Heart right ventricle (tissue), 16 donors: ENCODE results near the gene LMF2. TPM values are rescaled to one million over a fixed set of nuclear protein-coding genes. Genes with fewer than 3 reads are reported as not detected.

ENCODE experiments used
- ATAC-seq, 8 donors: fragments of 200-7000 bp; cut with Tn5 transposase; one replicate each; pipeline ENCODE4 v1.9.1; 2020; ENCODE audit warnings: mild to moderate bottlenecking in 8 of 8, moderate library complexity in 8 of 8, moderate number of reproducible peaks in 1 of 8
- DNase-seq, 2 donors: peaks; one replicate each; pipeline ENCODE4 v3.0.0-alpha.2; 2020
- H3K27ac ChIP-seq, 10 donors: fragments of 200-600 bp; sonication (generic) in 2 of 10; one replicate each; pipeline versions ENCODE4 v1.5.0 to v1.8.0; 2020 to 2022; ENCODE audit warnings: mild to moderate bottlenecking in 3 of 10
- H3K27me3 ChIP-seq, 7 donors: fragments of 200-600 bp; one replicate each; pipeline ENCODE4 v1.8.0; 2021 to 2022; ENCODE audit warnings: mild to moderate bottlenecking in 2 of 7
- H3K36me3 ChIP-seq, 9 donors: fragments of 200-600 bp; sonication (generic) in 1 of 9; one replicate each; pipeline versions ENCODE4 v1.5.0 to v1.8.0; 2020 to 2022; ENCODE audit warnings: mild to moderate bottlenecking in 2 of 9
- H3K4me1 ChIP-seq, 9 donors: fragments of 200-600 bp; sonication (generic) in 1 of 9; one replicate each; pipeline versions ENCODE4 v1.5.0 to v1.8.0; 2020 to 2022; ENCODE audit warnings: mild to moderate bottlenecking in 4 of 9
- H3K4me3 ChIP-seq, 10 donors: fragments of 200-600 bp; sonication (generic) in 2 of 10; one replicate each; pipeline versions ENCODE4 v1.5.0 to v1.8.0; 2020 to 2022; ENCODE audit warnings: mild to moderate bottlenecking in 7 of 10, moderate library complexity in 2 of 10
- H3K9me3 ChIP-seq, 11 donors: fragments of 200-600 bp in 10 of 11; sonication (generic) in 2 of 11; one replicate each; pipeline versions ENCODE4 v1.5.0 to v1.8.0; 2013 to 2022; ENCODE audit warnings: mild to moderate bottlenecking in 2 of 11, control low read depth in 1 of 11, moderate library complexity in 1 of 11
- WGBS, 2 donors: extraction: QIAGEN DNeasy Blood & Tissue Kit; methylation state at CpG; one replicate each; pipeline ENCODE4 v1.1.7; 2013; ENCODE audit warnings: inconsistent platforms in 1 of 2; 5-methylcytosine and 5-hydroxymethylcytosine counted together
- intact Hi-C, 10 donors: fragments of 100-400 bp; cut with DNase I; formaldehyde crosslinking; loops; one replicate each; pipeline versions ENCODE4 v1.11.1 to v1.14.2; 2022
- polyA plus RNA-seq, 2 donors: library from polyadenylated mRNA; stranded (reverse); fragments of 200-250 nt; gene quantifications; one replicate each; pipeline ENCODE4 v1.2.3, GENCODE V29; 2013
- total RNA-seq, 10 donors: library from RNA; stranded (reverse); fragmentation: NEBNext Ultra II Directional in 3 of 10; extraction: Animal tissue kit (Norgen Biotek cat#: 25700) in 3 of 10; gene quantifications; one replicate each; pipeline versions ENCODE4 v1.2.1 to v1.2.4, GENCODE V29; 2021 to 2023
- TF ChIP-seq, protein P1 (sequence below), 9 donors: fragments of 200-600 bp; sonication (generic) in 2 of 9; IDR thresholded peaks; one replicate each; pipeline versions ENCODE4 v1.5.0 to v1.8.0; 2021 to 2022; ENCODE audit warnings: antibody characterized with exemption in 9 of 9, mild to moderate bottlenecking in 5 of 9, moderate library complexity in 1 of 9
- donor health status: Arrhythmogenic right ventricular cardiomyopathy.
- donor health status: ischemic (EF 13 %, LVEDD 7.1; RV severe dilation, severe dysfunction).
- donor health status: healthy with polysubstance abuse.
- donor health status: DM: no; HTN: yes; CAD: no.
- donor health status: DM: no; HTN: no; CAD: no.
- donor health status: ischemic (EF 25% LVEDD 6.9; RV normal size, moderate dysfunction).
- donor health status: ischemic (EF 25% LVEDD 5.7; RV mildly dilated, moderate dysfunction).
- donor health status: healthy.
- donor health status: DM: yes; HTN: yes; CAD: no.
- donor health status: Ischemic cardiomyopathy.
- donor health status: ischemic (EF 35%, LVEDD 5.7; RV mildly dilated, moderate dysfunction).
- donor health status: nonischemic (EF 11% LVEDD 7.7; RV severe dilation, severe dysfunction).
- donor health status: DM: yes; HTN: yes; CAD: no.
- donor health status: PGD.
- donor health status: ischemic (EF 29% LVEDD 5.4; RV normal size, mild dysfunction).
- donor health status: nonischemic (EF 23%, LVEDD 6.1; RV moderate dilation, normal function).

Gene LMF2
- total and polyA plus RNA-seq, 12 donors = 18.8 to 42.5 (median 25.4) TPM

DNA sequence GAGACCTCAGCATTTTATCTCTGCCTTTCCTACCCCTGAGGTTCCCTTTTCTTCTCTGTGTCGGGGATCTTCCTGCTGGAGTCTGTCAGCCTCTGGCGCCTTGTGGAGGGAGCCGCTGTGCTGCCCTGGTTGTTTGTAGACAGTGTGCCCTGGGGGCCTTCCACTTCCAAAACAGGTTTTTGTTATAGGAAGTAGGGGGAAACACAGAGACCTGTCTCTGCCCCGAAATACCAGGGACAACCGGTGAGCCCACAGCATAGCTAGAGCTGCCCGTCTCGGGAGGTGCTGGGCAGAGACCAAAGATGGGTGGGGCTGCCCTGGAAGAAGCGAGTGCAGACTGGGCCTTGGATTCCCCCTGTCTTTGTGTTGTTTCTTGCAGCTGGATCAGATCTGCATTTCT lies 8.6 kb upstream of the LMF2 start:
- TF ChIP-seq, protein P1, sequence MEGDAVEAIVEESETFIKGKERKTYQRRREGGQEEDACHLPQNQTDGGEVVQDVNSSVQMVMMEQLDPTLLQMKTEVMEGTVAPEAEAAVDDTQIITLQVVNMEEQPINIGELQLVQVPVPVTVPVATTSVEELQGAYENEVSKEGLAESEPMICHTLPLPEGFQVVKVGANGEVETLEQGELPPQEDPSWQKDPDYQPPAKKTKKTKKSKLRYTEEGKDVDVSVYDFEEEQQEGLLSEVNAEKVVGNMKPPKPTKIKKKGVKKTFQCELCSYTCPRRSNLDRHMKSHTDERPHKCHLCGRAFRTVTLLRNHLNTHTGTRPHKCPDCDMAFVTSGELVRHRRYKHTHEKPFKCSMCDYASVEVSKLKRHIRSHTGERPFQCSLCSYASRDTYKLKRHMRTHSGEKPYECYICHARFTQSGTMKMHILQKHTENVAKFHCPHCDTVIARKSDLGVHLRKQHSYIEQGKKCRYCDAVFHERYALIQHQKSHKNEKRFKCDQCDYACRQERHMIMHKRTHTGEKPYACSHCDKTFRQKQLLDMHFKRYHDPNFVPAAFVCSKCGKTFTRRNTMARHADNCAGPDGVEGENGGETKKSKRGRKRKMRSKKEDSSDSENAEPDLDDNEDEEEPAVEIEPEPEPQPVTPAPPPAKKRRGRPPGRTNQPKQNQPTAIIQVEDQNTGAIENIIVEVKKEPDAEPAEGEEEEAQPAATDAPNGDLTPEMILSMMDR (IDR thresholded peaks at IDR 0.05) = no peak
- Histone ChIP-seq H3K4me1 (no peaks in the 10 kb centered on the region), H3K4me3 (no peak overlapping the region), H3K27ac (no peak overlapping the region), H3K36me3 (peaks cover 0 to 66% (median 21%) of the 10 kb centered on the region in 9 donors), H3K27me3 (no peaks in the 10 kb centered on the region), H3K9me3 (no peaks in the 10 kb centered on the region)
- DNase-seq (no peak), ATAC-seq (no peak)
- WGBS, 2 donors = 90 to 94% methylated on average over 8 of the region's 8 CpGs
- intact Hi-C loops = no loop called here

GRCh38 chr22:50513175-50513574 lies 5.7 kb upstream of the LMF2 start:
- Histone ChIP-seq H3K36me3 (peaks cover 0 to 47% (median 13%) of the 10 kb centered on the region in 9 donors), H3K27me3 (no peaks in the 10 kb centered on the region), H3K4me1 (peaks cover 0 to 18% (median 12%) of the 10 kb centered on the region in 9 donors), H3K4me3 (no peak overlapping the region), H3K27ac (no peak overlapping the region), H3K9me3 (no peaks in the 10 kb centered on the region)
- intact Hi-C loops = no loop called here
- WGBS, 2 donors = 96 to 98% methylated on average over 15 of the region's 15 CpGs
- ATAC-seq = no peak
- TF ChIP-seq, protein P1 (IDR thresholded peaks at IDR 0.05) = no peak
- no peak for DNase-seq

DNA sequence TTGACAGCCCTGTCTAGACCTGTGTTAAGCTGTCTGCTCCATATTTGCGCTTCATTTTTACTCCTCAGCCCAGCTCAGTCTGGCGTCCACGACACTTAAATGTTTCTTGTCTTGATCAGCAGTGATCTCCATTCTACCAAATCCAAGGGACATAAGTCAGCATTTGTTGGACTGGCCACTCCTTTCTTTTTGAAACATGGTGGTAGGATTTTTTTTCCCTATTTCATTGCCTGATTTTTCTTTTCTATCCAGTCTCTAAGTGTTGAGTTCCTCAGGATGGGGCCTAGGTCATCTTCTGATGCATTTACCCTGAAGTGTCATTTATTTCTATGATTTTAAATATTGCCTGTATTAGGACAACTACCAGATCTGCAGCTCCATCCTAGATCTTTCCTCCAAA lies 1.4 kb upstream of the LMF2 start:
- no peaks in the 10 kb centered on the region for H3K9me3 ChIP-seq
- peaks cover 3 to 38% (median 16%) of the 10 kb centered on the region in 9 donors for H3K36me3 ChIP-seq
- 11 to 14% methylated on average over 3 of the region's 3 CpGs for WGBS, 2 donors
- H3K27ac ChIP-seq = peak overlapping the region in 8 of 10 donors; percentile 81 to 96 (median 91)
- peak overlapping the region in 9 of 10 donors; percentile 54 to 90 (median 77) for H3K4me3 ChIP-seq
- H3K4me1 ChIP-seq = peaks cover 13 to 33% (median 27%) of the 10 kb centered on the region in 9 donors
- no peaks in the 10 kb centered on the region for H3K27me3 ChIP-seq
- ATAC-seq = no peak
- intact Hi-C loops = loop anchor here in 6 of 10 donors (1.0 to 10.0 kb wide), 3 partner anchors 16 to 264 kb away; partner anchors contain the start of genes SCO2 (in 5 of the 6) and TUBGCP6 (in 4 of the 6)
- TF ChIP-seq, protein P1 (IDR thresholded peaks at IDR 0.05) = no peak
- DNase-seq = no peak

DNA sequence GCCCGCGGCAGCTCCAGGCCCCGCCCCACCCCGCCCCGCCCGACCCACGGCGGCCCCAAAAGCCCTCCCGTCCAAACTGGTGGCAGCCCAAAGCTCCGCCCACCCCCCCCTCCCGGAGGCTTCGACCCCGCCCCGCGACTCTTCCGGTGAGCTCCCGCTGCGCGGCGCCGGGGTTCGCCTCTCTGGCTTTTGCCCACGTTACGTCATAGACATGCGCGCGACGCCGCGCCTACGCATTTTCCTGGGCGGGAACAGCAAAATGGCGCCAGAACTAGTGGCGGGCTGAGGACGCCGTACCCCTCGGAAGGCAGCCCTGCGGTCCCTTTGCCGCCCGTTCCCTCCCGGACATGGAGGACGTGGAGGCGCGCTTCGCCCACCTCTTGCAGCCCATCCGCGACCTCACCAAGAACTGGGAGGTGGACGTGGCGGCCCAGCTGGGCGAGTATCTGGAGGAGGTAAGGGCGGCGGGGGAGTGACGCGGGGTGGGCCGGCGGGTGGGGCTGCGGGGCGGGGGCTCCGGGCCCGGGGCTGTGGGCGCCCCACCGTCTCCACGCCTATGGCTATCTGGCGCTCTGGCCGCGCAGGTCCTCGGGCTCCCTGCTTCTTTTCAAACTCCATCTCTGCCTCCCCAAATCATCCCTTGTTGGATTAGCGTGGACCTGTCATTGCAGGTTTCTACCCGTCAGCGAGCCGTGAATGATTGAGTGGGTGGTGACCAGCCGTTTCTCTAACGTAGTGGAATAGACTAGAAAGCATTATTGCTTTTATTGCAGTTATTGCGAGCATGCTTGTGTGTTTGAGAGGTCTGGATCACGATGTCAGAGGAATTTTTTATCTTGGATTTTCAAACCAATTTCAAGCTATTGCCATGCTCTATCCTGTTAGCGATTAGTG lies 736 bp upstream of the LMF2 start, which contains the start of gene NCAPH2:
Gene NCAPH2, plus strand, starts transcription at position 234 of the 894 bp plus-strand sequence. Its CDS starts 114 bp downstream, at position 348.
- TF ChIP-seq, protein P1 (IDR thresholded peaks at IDR 0.05) = peak in 1 of 9 donors; percentile 10
- intact Hi-C loops = loop anchor here in 6 of 10 donors (1.0 to 10.0 kb wide), 5 partner anchors 17 to 263 kb away; partner anchors contain the start of genes SCO2 (in 5 of the 6), TUBGCP6 (in 4 of the 6) and SBF1 (in 3 of the 6)
- H3K4me3 ChIP-seq = peak within 1 kb of the TSS; percentile 75 to 100 (median 94)

More for the DNA sequence above, 736 bp upstream of the LMF2 start, which contains the start of gene NCAPH2:
- ATAC-seq (peak; percentile 74 to 88 (median 84)), DNase-seq (peak; percentile 95 to 97)
- WGBS, 2 donors = 0 to 1% methylated on average over 56 to 76 of the region's 76 CpGs
- Histone ChIP-seq H3K36me3 (peaks cover 3 to 43% (median 19%) of the 10 kb centered on the region in 9 donors), H3K9me3 (no peaks in the 10 kb centered on the region), H3K27ac (peak within 1 kb of the TSS; percentile 64 to 97 (median 94)), H3K27me3 (no peaks in the 10 kb centered on the region), H3K4me1 (peaks cover 13 to 33% (median 27%) of the 10 kb centered on the region in 9 donors)
